ENCODE data around the gene SPAG16. TPM values are rescaled to one million over a fixed set of nuclear protein-coding genes. Genes with fewer than 3 reads are reported as not detected.

The SPAG16 gene
- total RNA-seq, 1 experiment from 2014 or later = 0.30 TPM

- BruUV-seq (replicated peaks) = no TSS peak
- Histone ChIP-seq H3K36me3 (ENCODE audit: control insufficient read depth in 1 of 2, insufficient read depth in 2 of 2, low read length in 2 of 2) (no peaks in the 10 kb centered on the region), H3K9me3 (ENCODE audit: control insufficient read depth in 1 of 2, insufficient read depth in 1 of 2, low read depth in 1 of 2, low read length in 2 of 2) (no peaks in the 10 kb centered on the region), H3K79me2 (ENCODE audit: insufficient read depth, low read length) (no peaks in the 10 kb centered on the region), H3K4me3 (replicated peaks in 1 of 2; ENCODE audit: low read depth in 1 of 2, low read length in 2 of 2) (no peak overlapping the region), H2AFZ (ENCODE audit: low read depth, low read length, poor library complexity, severe bottlenecking) (peak overlapping the region; percentile 53), H3K27me3 (ENCODE audit: insufficient read depth, low read length) (no peaks in the 10 kb centered on the region), H3K9ac (ENCODE audit: low read length) (no peak overlapping the region), H3K9me2 (ENCODE audit: insufficient read depth) (no peaks in the 10 kb centered on the region), H3K4me2 (ENCODE audit: low read length) (peak overlapping the region; percentile 47), H3K27ac (ENCODE audit: low read depth, low read length) (no peak overlapping the region), H3K4me1 (ENCODE audit: control insufficient read depth in 1 of 2, insufficient read depth in 2 of 2, low read length in 2 of 2) (peaks cover 0 to 14% of the 10 kb centered on the region in 2 experiments; a peak in 2 of 4 replicates), H4K20me1 (ENCODE audit: insufficient read depth) (no peaks in the 10 kb centered on the region)
- intact Hi-C loops (cut with micrococcal nuclease) = no loop called here
- ChIA-PET CTCF (no interaction called here), RAD21 (ENCODE audit: low non-redundant PET in 1 of 2, low total read pairs in 2 of 2, uncharacterized antibody in 2 of 2, unreplicated experiment in 2 of 2) (no interaction called here), POLR2A (no interaction called here)
- ATAC-seq = peak; percentile 82
- DNase-seq (ENCODE audit: low read depth, low spot score) = peak; percentile 63
- TF ChIP-seq RAD21 (IDR thresholded peaks at IDR 0.05; ENCODE audit: low read depth) (no peak), SRF (IDR thresholded peaks at IDR 0.05; ENCODE audit: low read depth) (0 out of 2 replicates have a peak, but pooled peaks have one; percentile 42), POLR2A (IDR thresholded peaks at IDR 0.05; ENCODE audit: borderline replicate concordance, extremely low read depth, insufficient read depth, insufficient read length) (no peak), CTCF (IDR thresholded peaks at IDR 0.05 in 2 of 3, conservative IDR thresholded peaks at IDR 0.05 in 1 of 3; ENCODE audit: borderline replicate concordance in 1 of 3, insufficient read depth in 1 of 3, low read depth in 2 of 3, low read length in 2 of 3) (no peak), EZH2 (IDR thresholded peaks at IDR 0.05) (no peak), FOSL1 (IDR thresholded peaks at IDR 0.05; ENCODE audit: low read depth) (peak; percentile 85), CEBPB (IDR thresholded peaks at IDR 0.05; ENCODE audit: low read depth) (peak; percentile 55; the same call in 1 of the 2 replicates), ZNF274 (IDR thresholded peaks at IDR 0.05; ENCODE audit: low read depth, low read length) (no peak), JUND (IDR thresholded peaks at IDR 0.05) (peak; percentile 81), EGR1 (IDR thresholded peaks at IDR 0.05; ENCODE audit: low read depth) (no peak), MAX (IDR thresholded peaks at IDR 0.05) (peak; percentile 44; the same call in 1 of the 2 replicates), YY1 (IDR thresholded peaks at IDR 0.05; ENCODE audit: extremely low read depth, insufficient replicate concordance, low read depth, low read length) (no peak), ELF1 (IDR thresholded peaks at IDR 0.05; ENCODE audit: borderline replicate concordance, low read depth) (no peak; the same call in 1 of the 2 replicates), CBX3 (IDR thresholded peaks at IDR 0.05; ENCODE audit: low read depth) (peak; percentile 86), SIN3A (IDR thresholded peaks at IDR 0.05; ENCODE audit: low read depth) (peak; percentile 61; the same call in 1 of the 2 replicates), POLR2AphosphoS5 (IDR thresholded peaks at IDR 0.05; ENCODE audit: low read depth, low read length) (peak; percentile 44; the same call in 1 of the 2 replicates), REST (IDR thresholded peaks at IDR 0.05; ENCODE audit: low read depth) (no peak), TCF7L2 (IDR thresholded peaks at IDR 0.05; ENCODE audit: borderline replicate concordance, extremely low read depth, insufficient read depth, insufficient read length) (no peak), SP1 (IDR thresholded peaks at IDR 0.05; ENCODE audit: low read depth) (peak; percentile 80), EZH2phosphoT487 (IDR thresholded peaks at IDR 0.05; ENCODE audit: borderline replicate concordance) (no peak), ATF3 (IDR thresholded peaks at IDR 0.05) (no peak), ZFX (IDR thresholded peaks at IDR 0.05) (no peak)
Measured at GRCh38 chr2:213995400-213996105, 711.3 kb downstream of the SPAG16 start.
